Measurements from ENCODE around the gene FZD10.

Gene FZD10

GRCh38 chr12:130143136-130143535, 19.1 kb upstream of the FZD10 start:
- no peak for DNase-seq (ENCODE audit: low read depth in 1 of 2, low spot score in 1 of 2)
- no peak overlapping the region for H3K27ac ChIP-seq (replicated peaks)
- TF ChIP-seq POLR2AphosphoS5 (IDR thresholded peaks at IDR 0.05; ENCODE audit: low read depth) (no peak), GABPA (IDR thresholded peaks at IDR 0.05; ENCODE audit: low read depth) (no peak), SPI1 (IDR thresholded peaks at IDR 0.05; ENCODE audit: borderline replicate concordance, low read depth) (no peak)
- TF ChIP-seq, protein P1, sequence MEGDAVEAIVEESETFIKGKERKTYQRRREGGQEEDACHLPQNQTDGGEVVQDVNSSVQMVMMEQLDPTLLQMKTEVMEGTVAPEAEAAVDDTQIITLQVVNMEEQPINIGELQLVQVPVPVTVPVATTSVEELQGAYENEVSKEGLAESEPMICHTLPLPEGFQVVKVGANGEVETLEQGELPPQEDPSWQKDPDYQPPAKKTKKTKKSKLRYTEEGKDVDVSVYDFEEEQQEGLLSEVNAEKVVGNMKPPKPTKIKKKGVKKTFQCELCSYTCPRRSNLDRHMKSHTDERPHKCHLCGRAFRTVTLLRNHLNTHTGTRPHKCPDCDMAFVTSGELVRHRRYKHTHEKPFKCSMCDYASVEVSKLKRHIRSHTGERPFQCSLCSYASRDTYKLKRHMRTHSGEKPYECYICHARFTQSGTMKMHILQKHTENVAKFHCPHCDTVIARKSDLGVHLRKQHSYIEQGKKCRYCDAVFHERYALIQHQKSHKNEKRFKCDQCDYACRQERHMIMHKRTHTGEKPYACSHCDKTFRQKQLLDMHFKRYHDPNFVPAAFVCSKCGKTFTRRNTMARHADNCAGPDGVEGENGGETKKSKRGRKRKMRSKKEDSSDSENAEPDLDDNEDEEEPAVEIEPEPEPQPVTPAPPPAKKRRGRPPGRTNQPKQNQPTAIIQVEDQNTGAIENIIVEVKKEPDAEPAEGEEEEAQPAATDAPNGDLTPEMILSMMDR (IDR thresholded peaks at IDR 0.05; ENCODE audit: insufficient read depth, low read length): no peak
- TF ChIP-seq, protein P2, sequence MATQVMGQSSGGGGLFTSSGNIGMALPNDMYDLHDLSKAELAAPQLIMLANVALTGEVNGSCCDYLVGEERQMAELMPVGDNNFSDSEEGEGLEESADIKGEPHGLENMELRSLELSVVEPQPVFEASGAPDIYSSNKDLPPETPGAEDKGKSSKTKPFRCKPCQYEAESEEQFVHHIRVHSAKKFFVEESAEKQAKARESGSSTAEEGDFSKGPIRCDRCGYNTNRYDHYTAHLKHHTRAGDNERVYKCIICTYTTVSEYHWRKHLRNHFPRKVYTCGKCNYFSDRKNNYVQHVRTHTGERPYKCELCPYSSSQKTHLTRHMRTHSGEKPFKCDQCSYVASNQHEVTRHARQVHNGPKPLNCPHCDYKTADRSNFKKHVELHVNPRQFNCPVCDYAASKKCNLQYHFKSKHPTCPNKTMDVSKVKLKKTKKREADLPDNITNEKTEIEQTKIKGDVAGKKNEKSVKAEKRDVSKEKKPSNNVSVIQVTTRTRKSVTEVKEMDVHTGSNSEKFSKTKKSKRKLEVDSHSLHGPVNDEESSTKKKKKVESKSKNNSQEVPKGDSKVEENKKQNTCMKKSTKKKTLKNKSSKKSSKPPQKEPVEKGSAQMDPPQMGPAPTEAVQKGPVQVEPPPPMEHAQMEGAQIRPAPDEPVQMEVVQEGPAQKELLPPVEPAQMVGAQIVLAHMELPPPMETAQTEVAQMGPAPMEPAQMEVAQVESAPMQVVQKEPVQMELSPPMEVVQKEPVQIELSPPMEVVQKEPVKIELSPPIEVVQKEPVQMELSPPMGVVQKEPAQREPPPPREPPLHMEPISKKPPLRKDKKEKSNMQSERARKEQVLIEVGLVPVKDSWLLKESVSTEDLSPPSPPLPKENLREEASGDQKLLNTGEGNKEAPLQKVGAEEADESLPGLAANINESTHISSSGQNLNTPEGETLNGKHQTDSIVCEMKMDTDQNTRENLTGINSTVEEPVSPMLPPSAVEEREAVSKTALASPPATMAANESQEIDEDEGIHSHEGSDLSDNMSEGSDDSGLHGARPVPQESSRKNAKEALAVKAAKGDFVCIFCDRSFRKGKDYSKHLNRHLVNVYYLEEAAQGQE (IDR thresholded peaks at IDR 0.05; ENCODE audit: insufficient replicate concordance, low read depth): no peak
- no peak overlapping the region for H3K4me3 ChIP-seq (replicated peaks; ENCODE audit: insufficient read depth, low read length)
- H3K27me3 ChIP-seq (ENCODE audit: insufficient read depth, poor library complexity, severe bottlenecking): no peaks in the 10 kb centered on the region

GRCh38 chr12:130144256-130144655, 18.0 kb upstream of the FZD10 start:
- no peak overlapping the region for H3K4me3 ChIP-seq (replicated peaks; ENCODE audit: insufficient read depth, low read length)
- TF ChIP-seq POLR2AphosphoS5 (IDR thresholded peaks at IDR 0.05; ENCODE audit: low read depth) (no peak), SPI1 (IDR thresholded peaks at IDR 0.05; ENCODE audit: borderline replicate concordance, low read depth) (no peak), GABPA (IDR thresholded peaks at IDR 0.05; ENCODE audit: low read depth) (no peak)
- TF ChIP-seq, protein P1 (IDR thresholded peaks at IDR 0.05; ENCODE audit: insufficient read depth, low read length): no peak
- TF ChIP-seq, protein P2 (IDR thresholded peaks at IDR 0.05; ENCODE audit: insufficient replicate concordance, low read depth): no peak
- no peaks in the 10 kb centered on the region for H3K27me3 ChIP-seq (ENCODE audit: insufficient read depth, poor library complexity, severe bottlenecking)
- DNase-seq (ENCODE audit: low read depth in 1 of 2, low spot score in 1 of 2): no peak
- no peak overlapping the region for H3K27ac ChIP-seq (replicated peaks)

- Histone ChIP-seq H3K27ac (replicated peaks) (no peak overlapping the region), H3K4me3 (replicated peaks; ENCODE audit: insufficient read depth, low read length) (no peak overlapping the region), H3K27me3 (ENCODE audit: insufficient read depth, poor library complexity, severe bottlenecking) (no peaks in the 10 kb centered on the region)
- TF ChIP-seq, protein P1 (IDR thresholded peaks at IDR 0.05; ENCODE audit: insufficient read depth, low read length): no peak
- no peak for TF ChIP-seq SPI1 (IDR thresholded peaks at IDR 0.05; ENCODE audit: borderline replicate concordance, low read depth)
- no peak for TF ChIP-seq POLR2AphosphoS5 (IDR thresholded peaks at IDR 0.05; ENCODE audit: low read depth)
- DNase-seq (ENCODE audit: low read depth in 1 of 2, low spot score in 1 of 2): no peak
These were observed 16.5 kb upstream of the FZD10 start for GRCh38 chr12:130145731-130146130.

Data from HL-60 (cell line).